ENCODE results near the gene LRRC32.
"Not testable (repeated sequence)": the region's sequence is repeated elsewhere in the genome, so short reads cannot be mapped to it uniquely, and the experiment has no call there.

Gene LRRC32

DNA sequence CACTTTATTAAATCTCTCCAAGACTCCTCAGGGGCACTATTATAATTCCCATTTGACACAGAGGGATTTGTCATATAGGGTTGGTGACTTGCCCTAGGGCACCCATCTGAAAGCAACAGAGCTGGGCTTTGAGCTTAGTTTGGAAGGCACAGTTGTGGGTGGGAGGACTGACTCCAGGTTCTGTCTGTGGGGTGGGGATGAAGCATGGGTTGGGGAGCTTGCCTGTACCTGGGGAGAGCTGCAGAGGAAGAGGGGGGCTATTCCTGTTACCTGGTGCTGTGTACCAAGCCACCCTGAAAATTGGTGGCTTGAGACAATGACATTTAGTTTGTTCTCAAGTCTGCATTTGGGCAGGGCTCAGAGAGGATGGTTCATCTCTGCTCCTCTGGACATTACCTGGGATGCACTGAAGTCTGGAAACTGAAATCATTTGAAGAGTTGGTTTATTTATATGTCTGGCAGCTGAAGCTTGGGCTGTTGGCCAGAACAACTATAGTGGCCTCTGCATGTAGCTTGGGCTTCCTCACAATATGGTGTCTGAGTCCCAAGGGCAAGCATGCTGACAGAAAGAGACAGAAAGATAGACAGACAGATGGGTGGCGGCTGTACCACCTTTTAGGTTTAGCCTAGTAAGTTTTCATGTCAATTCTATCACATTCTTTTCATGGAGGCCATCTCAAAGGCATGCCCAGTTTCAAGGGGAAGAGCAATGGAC, 44.9 kb downstream of the LRRC32 start:
- no peak for TF ChIP-seq POLR2A (IDR thresholded peaks at IDR 0.05; ENCODE audit: low read length)
- TF ChIP-seq GATA1 (IDR thresholded peaks at IDR 0.05; ENCODE audit: low read depth, low read length) = no peak
- no peak for DNase-seq

DNA sequence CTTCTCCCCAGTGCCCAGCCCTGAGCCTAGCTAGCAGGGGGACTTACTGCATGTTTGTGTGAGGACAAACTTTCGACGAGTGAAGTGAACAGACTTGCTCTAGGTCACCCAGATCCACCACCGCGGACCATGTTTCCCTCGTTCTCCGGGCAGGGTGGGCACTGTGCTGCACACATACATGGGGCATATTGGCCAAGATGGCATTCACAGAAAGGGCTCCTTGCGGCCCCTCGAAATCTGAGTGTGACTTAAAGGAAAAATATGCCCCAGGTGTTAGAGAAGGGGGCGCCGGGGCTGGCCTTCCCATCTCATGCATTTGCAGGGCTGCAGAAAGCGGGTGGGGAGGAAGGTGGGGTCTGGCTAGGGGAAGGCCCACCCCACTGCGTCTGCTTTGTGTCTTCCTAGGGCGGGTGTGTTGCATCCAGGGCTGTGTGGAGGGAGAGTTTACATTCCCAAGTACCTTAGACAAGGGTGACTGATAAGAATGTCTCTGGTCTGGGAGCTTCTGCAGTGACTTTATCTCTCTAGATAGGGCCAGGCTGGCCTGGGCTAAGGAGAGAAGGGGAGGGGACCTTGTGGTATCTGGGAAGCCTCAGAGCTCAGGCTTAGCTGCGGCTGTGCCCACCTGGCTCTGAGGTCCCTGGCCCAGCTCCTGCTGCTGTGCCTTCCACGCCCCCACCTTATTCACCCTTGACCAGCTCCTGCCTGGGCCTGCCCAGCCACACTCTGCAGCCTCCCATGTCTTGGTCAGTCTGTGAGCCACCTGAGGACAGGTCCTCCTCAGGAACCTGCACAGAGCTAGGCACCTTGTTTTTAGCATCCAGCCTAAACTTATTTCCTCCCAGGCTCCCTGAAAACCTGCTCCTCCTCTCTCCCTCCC, 45.8 kb downstream of the LRRC32 start:
- DNase-seq = no peak
- TF ChIP-seq GATA1 (IDR thresholded peaks at IDR 0.05; ENCODE audit: low read depth, low read length) (no peak), POLR2A (IDR thresholded peaks at IDR 0.05; ENCODE audit: low read length) (no peak)

DNA sequence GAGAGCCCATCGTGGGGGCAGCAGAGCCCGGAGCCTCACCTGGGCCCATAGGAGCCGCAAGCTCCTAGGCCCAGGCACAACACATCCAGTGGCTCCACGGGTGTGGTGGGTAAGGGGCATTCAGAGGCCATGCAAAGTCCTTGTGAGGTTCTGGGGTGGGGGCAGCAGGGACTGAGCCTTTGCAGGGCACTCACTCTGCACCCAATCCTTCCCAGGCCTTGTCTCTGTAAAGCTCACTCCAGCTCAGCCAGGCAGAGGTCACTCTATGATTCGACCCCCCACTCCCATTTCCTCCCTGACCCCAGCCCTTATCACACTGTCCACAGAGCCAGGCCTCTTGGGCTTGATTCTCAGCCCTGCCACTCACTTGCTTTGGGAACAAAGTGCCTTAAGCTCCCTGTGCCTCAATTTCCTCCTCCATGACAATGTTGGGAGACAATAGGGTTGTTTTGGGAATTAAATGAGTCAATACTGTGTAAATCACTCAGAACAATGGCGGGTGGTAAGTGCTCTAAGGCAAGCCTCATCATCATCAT, 46.6 kb downstream of the LRRC32 start:
- TF ChIP-seq POLR2A (IDR thresholded peaks at IDR 0.05; ENCODE audit: low read length) (no peak), GATA1 (IDR thresholded peaks at IDR 0.05; ENCODE audit: low read depth, low read length) (no peak)
- no peak for DNase-seq

DNA sequence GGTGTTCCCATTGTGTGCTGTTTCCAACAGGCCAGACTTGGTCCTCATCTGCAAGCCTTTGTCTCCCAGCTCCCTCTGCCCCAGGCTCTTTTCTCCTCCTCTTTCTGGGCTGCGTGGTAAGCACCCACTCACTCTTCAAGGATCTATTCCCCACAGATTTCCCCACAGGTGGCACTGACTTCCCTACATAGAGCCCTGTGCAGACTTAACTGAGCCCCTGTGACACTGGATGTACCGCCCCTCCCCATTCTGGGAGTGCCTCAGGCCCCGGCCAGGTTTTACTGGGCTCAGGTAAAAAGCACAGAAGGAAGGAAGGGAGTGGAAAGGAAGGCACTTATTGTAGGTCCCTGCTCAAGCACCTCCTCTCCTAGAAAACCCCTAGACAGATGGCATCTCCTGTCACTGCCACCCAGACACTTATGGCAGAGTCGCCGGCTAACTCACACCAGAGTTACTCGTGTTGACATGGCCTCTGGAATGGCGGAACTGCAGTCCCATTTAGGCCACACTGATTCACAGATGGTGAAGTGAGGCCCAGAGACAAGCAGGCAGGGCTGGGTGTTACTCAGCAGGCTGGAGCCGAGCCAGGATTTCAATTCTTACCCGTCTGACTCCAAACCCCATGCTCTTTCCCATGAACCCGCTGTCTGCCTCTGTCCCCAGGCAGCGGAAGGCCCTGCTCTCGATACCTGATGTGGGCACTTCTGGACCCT, 47.2 kb downstream of the LRRC32 start:
- TF ChIP-seq GATA1 (IDR thresholded peaks at IDR 0.05; ENCODE audit: low read depth, low read length) (no peak), POLR2A (IDR thresholded peaks at IDR 0.05; ENCODE audit: low read length) (no peak)
- no peak for DNase-seq

DNA sequence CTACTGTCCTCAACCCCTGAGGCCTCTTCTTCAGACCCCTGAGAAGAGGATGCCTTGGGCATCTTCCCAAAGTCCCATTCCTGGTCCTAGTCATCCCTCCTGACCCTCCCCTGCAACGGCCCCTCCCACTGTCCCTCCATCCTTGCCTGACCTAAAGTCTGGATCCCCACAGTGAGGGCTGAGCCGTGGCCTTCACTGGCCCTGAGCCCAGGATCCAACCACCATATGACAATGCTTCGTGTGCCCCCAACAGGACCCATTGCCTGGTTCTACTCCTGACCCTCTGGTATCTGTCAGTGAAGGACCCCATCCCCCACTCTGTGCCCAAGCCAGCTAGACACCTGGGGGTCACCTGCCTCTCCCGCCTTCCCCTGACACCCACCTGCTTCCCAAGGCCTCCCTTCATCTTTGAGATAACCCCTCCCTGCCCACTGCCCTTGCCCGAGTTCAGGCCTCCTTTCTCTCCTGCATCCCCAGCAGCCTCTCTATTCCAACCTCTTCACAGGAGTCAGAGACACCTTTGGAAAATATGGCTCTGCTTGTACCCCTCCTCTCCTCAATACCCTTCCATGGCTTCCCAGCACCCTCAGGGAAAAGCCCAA, 48.0 kb downstream of the LRRC32 start:
- DNase-seq = no peak

DNA sequence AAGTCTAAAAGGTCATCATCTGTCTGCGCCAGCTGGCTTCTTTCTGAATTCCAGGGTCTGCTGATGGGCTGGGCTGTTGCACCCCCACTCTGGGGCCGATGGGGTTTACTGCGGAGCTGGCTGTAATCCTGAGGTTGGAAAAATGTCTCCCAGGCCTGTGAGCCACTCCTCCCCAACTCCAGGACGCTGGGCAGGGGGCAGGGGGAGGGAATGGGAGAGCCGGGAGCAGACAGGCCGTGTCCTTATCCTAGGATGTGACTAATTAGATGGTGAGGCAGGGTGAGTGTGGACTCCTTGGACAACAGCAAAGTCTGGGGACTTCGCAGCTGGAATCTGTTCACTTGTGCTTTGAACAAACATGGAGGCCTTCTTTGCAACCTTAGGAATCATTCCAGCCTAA, 48.7 kb downstream of the LRRC32 start:
- DNase-seq = no peak
- TF ChIP-seq GATA1 (IDR thresholded peaks at IDR 0.05; ENCODE audit: low read depth, low read length) = no peak
- no peak for TF ChIP-seq POLR2A (IDR thresholded peaks at IDR 0.05; ENCODE audit: low read length)

More for the DNA sequence above, 48.0 kb downstream of the LRRC32 start:
- TF ChIP-seq POLR2A (IDR thresholded peaks at IDR 0.05; ENCODE audit: low read length) = no peak
- no peak for TF ChIP-seq GATA1 (IDR thresholded peaks at IDR 0.05; ENCODE audit: low read depth, low read length)

DNA sequence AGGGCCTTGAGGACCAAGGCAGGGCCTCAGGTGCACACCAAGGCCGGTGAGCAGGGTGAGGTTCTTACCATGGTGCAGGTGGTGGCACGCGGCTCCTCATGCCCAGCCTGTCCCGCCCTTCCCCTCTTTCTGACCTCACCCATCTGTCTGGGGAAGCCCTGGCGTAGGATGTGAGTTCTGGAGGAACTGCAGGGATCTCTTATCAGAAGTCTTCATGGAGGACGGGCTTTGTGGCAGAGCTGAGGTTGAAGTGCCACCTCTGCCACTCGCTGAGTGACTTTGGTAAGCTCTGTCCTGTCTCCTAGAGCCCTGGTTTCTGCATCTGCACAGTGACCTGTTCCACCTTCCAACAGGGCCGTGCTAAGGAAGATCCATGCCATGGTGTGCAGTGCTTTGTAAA, 49.1 kb downstream of the LRRC32 start:
- DNase-seq = no peak
- TF ChIP-seq GATA1 (IDR thresholded peaks at IDR 0.05; ENCODE audit: low read depth, low read length) (no peak), POLR2A (IDR thresholded peaks at IDR 0.05; ENCODE audit: low read length) (no peak)

DNA sequence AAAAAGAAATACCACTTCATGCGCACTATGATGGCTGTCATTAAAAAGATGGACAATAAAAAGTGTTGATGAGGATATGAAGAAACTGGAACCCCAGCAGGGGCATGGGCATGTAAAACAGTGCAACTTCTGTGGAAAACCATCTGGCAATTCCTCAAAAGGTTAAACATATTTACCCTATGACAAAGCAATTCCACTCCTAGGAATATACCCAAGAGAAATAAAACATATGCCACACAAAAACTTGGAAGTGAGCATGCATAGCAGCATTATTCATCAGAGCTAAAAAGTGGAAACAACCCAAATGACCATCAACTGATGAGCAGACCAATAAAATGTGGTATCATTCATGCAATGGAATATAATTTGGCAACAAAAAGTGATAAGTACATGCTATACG, 50.1 kb downstream of the LRRC32 start:
- no peak for DNase-seq
- TF ChIP-seq GATA1 (IDR thresholded peaks at IDR 0.05; ENCODE audit: low read depth, low read length) (no peak), POLR2A (IDR thresholded peaks at IDR 0.05; ENCODE audit: low read length) (no peak)

DNA sequence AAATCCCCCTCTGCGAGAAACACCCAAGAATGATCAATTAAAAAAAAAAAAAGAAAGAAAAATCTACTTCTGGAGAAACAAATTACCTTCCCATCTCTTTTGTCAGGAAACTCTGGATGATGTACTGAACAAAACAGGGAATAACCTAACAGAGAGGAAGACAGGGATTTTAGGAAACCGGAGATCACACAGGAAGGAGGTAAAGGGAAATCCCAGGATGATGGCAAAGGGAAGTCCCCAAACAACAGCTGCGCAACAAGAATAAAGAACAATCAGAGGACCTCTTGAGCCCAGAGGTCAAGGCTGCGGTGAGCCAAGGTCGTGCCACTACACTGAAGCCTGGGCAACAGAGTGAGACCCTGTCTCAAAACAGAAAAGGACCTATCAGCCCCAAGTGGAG, 50.7 kb downstream of the LRRC32 start:
- not testable (repeated sequence) for DNase-seq

DNA sequence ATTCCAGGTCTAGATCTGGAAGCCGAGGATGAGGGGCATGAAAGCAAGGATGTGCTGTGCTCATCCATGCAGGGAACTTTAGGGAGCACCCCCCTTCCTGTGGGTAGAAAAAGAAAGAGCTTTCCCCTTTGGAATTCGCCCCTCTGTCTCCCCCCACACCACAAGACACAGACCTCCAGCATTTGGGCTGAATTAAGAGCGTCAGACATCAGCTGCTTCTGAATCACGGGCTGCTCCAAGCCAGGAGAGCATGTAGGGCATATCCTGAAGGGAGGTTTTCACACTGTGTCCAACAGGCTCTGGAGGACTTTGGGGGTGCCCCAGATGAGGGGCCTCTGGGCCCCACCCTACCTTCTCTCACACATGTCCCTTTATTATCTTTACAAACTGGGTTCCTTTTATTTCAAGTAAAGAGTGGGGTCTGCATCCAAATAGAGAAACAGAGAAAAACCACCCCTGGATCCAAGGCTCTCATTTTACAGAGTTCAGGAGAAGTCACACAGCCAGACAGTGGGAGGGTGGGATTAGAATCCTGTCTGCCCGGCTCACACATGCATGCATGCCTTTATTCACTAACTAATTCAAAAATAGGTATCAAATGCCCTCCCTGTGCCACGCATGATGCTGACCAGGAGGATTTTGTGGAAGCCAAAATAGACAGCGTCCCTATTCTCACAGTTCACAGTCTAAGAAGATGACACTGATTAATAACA, 52.8 kb downstream of the LRRC32 start:
- no peak for TF ChIP-seq POLR2A (IDR thresholded peaks at IDR 0.05; ENCODE audit: low read length)
- TF ChIP-seq GATA1 (IDR thresholded peaks at IDR 0.05; ENCODE audit: low read depth, low read length) = no peak
- DNase-seq = no peak

DNA sequence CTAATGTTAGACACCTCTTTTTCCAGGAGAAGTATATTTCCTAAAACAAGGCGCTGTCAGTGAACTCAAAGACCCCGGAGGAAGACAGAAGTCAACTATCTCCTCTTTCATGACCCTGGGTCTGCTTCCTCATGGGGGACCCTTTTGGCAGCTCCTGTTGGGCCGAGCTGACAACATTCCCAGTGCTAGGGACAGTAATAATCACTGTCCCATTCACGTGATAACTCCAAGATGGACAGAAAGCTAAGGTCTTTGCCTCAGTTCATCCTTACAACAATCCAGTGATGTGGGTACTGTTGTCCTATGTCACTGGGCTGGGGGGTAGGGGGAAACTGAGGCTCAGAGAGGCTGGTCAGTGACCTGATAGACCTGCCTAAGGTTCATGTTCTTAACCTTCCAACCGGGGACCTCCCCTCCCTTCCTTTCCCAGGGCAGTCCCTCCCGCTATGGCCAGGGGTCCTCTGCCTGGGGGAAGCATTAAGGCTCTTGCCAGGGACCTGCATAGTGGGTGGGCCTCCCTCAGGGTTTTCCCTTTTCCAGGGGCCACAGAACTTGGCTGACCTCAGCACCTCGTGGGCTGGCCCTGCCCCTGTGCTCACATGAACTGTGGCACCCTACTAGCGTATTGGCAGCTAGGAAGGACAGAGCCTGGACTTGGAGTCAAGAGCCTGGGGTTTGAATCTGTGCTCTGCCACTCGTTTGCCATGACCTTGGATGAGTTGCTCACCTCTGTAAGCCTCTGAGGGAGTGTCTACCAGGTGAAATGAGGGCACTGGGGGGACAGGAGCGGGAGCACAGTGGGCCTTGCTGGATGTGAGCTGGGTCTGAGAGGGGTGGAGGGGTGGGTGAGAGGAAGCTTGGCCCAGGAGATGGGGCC, 53.6 kb downstream of the LRRC32 start:
- DNase-seq = no peak
- TF ChIP-seq GATA1 (IDR thresholded peaks at IDR 0.05; ENCODE audit: low read depth, low read length) = no peak
- no peak for TF ChIP-seq POLR2A (IDR thresholded peaks at IDR 0.05; ENCODE audit: low read length)

DNA sequence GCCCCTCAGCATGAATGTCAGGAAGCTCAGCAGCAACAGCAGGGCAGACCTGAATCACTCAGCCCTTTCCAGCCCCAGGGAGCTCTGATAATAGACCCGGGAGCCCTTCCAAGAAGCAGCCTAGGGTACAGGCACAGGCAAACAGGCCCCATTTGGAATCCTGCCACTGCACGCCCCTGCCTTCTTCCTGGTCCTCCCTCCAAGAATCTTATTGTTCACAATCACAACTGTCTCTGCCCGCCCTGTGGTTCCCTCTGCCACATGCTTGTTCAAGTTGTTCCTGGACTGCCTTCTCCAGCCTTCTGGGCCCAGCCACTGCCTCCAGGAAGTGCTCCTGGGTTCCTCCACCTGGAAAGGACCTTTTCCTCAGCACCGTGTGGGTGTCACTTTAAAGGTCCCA, 54.6 kb downstream of the LRRC32 start:
- DNase-seq = no peak
- no peak for TF ChIP-seq GATA1 (IDR thresholded peaks at IDR 0.05; ENCODE audit: low read depth, low read length)
- no peak for TF ChIP-seq POLR2A (IDR thresholded peaks at IDR 0.05; ENCODE audit: low read length)

All from erythroblast (primary cell).